ENCODE measurements around the gene ITM2C.

GRCh38 chr2:230907361-230908091, 42.8 kb downstream of the ITM2C start:
- TF ChIP-seq POLR2A (IDR thresholded peaks at IDR 0.05; ENCODE audit: low read length) (no peak), GATA1 (IDR thresholded peaks at IDR 0.05; ENCODE audit: low read depth, low read length) (no peak)

Measured in erythroblast (primary cell).